IPS-18a (cell line): Measurements from ENCODE around the gene INPP5E.
"Not testable (repeated sequence)": the region's sequence is repeated elsewhere in the genome, so short reads cannot be mapped to it uniquely, and the experiment has no call there.

Experiments used
- H3K27ac ChIP-seq: one replicate; pipeline ENCODE4 v1.5.1; 2013; ENCODE audit warnings: low read length
- H3K27me3 ChIP-seq: one replicate; pipeline ENCODE4 v1.6.1; 2013; ENCODE audit warnings: mild to moderate bottlenecking, low read length; ENCODE audit not compliant: control insufficient read depth, insufficient read depth
- H3K36me3 ChIP-seq: one replicate; pipeline ENCODE4 v1.6.1; 2013; ENCODE audit warnings: low read depth, low read length; ENCODE audit not compliant: control insufficient read depth
- H3K4me1 ChIP-seq: one replicate; pipeline ENCODE4 v1.6.1; 2013; ENCODE audit warnings: low read depth, low read length; ENCODE audit not compliant: control insufficient read depth
- H3K4me3 ChIP-seq: one replicate; pipeline ENCODE4 v1.5.1; 2013; ENCODE audit warnings: low read length
- H3K9ac ChIP-seq: one replicate; pipeline ENCODE4 v1.6.1; 2013; ENCODE audit warnings: mild to moderate bottlenecking, low read length, moderate library complexity
- H3K9me3 ChIP-seq: one replicate; pipeline ENCODE4 v1.6.1; 2013; ENCODE audit warnings: low read depth, low read length; ENCODE audit not compliant: control insufficient read depth

INPP5E gene

GRCh38 chr9:136431782-136432350 is 7.8 kb downstream of the INPP5E start:
- H3K4me3 ChIP-seq, result no peak overlapping the region
- peaks cover 8% of the 10 kb centered on the region for H3K36me3 ChIP-seq
- no peak overlapping the region for H3K27ac ChIP-seq
- H3K9ac ChIP-seq, result no peak overlapping the region
- H3K27me3 ChIP-seq, result no peaks in the 10 kb centered on the region
- H3K9me3 ChIP-seq, result no peaks in the 10 kb centered on the region
- H3K4me1 ChIP-seq, result no peaks in the 10 kb centered on the region

GRCh38 chr9:136430588-136431234 is 8.9 kb downstream of the INPP5E start:
- H3K4me3 ChIP-seq, result no peak overlapping the region
- peaks cover 8% of the 10 kb centered on the region for H3K36me3 ChIP-seq
- H3K4me1 ChIP-seq, result no peaks in the 10 kb centered on the region
- H3K9me3 ChIP-seq, result no peaks in the 10 kb centered on the region
- no peak overlapping the region for H3K9ac ChIP-seq
- no peaks in the 10 kb centered on the region for H3K27me3 ChIP-seq
- H3K27ac ChIP-seq, result no peak overlapping the region

DNA sequence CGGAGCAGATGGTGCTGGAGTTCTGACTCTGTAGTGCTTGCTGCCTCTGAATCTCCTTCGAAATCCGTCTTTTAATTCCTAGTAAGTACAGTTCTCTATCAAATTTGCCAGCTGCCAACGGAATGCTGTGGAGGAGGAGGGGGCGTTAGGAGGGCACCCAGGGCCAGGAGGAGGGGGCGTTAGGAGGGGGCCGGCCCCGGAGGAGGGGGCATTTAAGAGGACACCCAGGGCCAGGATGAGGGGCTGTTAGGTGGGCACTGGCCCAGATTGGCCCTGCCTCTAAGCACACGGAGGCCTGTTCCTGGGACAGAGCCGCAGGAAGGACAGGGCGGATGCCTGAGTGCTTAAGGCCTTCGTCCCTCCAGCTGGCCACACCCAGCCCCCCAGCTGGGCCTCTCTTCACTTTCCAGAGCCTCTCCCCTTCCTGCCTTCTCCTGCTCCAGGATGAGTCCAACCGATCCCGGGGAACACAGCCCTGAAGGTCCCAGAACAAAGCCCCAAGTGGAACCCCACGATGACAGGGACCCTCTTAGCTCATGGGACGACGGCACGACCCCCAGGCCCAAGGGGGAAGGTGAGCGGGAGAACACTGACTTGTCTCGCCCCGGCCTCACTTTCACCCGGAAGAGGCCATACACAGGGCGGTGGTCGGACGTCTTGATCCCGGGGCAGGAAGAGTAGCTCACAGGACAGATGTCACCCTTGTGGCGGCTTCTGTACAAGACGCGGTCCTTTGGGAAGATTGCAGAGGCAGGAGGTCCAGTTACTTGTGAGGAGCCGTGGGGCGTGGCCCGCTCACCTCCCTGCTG is 9.8 kb downstream of the INPP5E start:
- H3K27ac ChIP-seq, result no peak overlapping the region
- no peaks in the 10 kb centered on the region for H3K4me1 ChIP-seq
- no peak overlapping the region for H3K9ac ChIP-seq
- H3K27me3 ChIP-seq, result no peaks in the 10 kb centered on the region
- no peak overlapping the region for H3K4me3 ChIP-seq
- no peaks in the 10 kb centered on the region for H3K9me3 ChIP-seq
- peaks cover 8% of the 10 kb centered on the region for H3K36me3 ChIP-seq

DNA sequence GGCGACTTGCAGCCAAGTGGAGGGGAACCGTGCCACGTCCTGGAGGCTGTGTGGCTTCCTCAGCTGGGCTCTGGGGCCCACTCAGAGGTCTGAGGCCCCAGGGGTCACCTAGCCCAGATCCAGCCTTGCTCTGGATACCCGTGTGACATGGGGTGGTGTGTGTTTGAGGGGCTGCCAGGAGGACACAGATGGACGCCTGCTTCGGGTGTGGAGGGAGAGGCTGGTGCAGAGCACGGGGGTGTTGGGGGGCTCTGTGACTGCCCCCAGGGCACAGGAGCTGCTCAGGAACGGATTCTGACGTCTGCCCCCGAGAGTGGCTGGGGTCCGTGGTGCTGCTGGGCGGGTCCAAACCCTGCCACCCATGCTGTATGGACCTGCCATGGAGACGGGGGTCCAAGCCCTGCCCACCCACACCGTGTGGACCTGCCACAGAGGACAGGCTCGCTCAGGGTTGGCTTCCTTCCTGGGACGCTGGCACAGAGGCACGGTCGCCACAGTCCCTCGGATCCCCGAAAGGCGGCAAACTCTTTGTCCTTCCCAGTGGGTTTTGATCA is 10.5 kb downstream of the INPP5E start:
- Histone ChIP-seq H3K9ac (no peak overlapping the region), H3K27me3 (no peaks in the 10 kb centered on the region), H3K36me3 (peaks cover 15% of the 10 kb centered on the region), H3K4me1 (no peaks in the 10 kb centered on the region), H3K9me3 (no peaks in the 10 kb centered on the region), H3K27ac (no peak overlapping the region), H3K4me3 (no peak overlapping the region)

- Histone ChIP-seq H3K27me3 (no peaks in the 10 kb centered on the region), H3K4me3 (no peak overlapping the region), H3K9me3 (no peaks in the 10 kb centered on the region), H3K27ac (no peak overlapping the region), H3K4me1 (no peaks in the 10 kb centered on the region), H3K9ac (no peak overlapping the region), H3K36me3 (peaks cover 37% of the 10 kb centered on the region)
Measured at GRCh38 chr9:136426787-136427186, 12.9 kb downstream of the INPP5E start.

DNA sequence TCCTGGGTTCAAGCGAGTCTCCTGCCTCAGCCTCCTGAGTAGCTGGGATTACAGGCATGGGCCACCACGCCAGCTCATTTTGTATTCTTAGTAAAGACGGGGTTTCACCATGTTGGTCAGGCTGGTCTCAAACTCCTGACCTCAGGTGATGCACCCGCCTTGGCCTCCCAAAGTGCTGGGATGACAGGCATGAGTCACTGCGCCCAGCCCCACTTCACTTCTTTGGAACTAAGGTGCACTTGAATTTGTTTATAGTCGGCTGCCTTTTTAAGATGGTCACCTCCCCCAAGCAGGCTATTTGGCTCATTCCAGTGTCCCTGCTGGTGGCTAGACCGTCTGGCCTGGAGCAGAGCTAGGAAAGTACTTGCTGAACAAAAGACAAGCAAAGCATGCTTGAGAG is 14.3 kb downstream of the INPP5E start:
- not testable (repeated sequence) for H3K4me3 ChIP-seq, H3K9ac ChIP-seq, H3K27me3 ChIP-seq, H3K9me3 ChIP-seq, H3K27ac ChIP-seq, H3K4me1 ChIP-seq
- H3K36me3 ChIP-seq, result peaks cover 49% of the 10 kb centered on the region

GRCh38 chr9:136424750-136425362 is 14.8 kb downstream of the INPP5E start:
- Histone ChIP-seq H3K4me3 (no peak overlapping the region), H3K27ac (no peak overlapping the region), H3K27me3 (no peaks in the 10 kb centered on the region), H3K9ac (no peak overlapping the region), H3K36me3 (peaks cover 54% of the 10 kb centered on the region), H3K9me3 (no peaks in the 10 kb centered on the region), H3K4me1 (no peaks in the 10 kb centered on the region)

DNA sequence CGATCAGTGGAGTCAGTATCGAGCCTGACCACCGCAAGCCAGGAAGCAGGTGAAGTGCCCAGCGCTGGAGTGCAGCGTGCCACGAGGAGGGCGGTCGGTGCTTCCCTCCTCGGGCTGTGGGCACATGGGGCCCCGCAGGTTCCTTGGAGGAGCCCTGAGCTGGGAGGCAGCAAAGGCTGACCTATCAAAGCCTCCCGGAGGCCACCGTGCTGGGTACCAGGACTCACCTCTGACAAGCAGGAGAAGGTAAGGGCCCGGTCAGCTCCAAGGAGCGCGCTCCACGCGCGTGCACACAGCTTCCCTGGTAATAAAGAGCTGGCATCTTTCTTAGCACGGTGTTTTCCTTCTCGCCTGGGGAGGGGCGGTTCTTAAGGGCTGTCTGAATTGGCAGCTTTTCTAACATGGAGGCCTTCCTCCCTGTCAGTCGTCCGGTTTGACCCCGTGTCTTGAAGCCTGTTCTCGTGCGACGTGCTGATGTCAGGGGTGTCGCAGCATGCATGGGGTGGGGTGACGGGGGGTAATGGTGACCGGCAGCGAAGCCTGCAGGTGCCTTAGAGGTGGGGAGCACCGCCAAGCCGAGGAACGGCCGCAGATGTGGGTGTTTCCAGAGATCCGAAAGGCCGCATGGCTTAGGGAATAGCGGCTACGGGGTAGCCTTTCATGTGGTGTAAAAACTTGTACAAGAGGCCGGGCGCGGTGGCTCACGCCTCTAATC is 16.1 kb downstream of the INPP5E start:
- H3K4me3 ChIP-seq, result no peak overlapping the region
- no peaks in the 10 kb centered on the region for H3K27me3 ChIP-seq
- H3K4me1 ChIP-seq, result no peaks in the 10 kb centered on the region
- no peak overlapping the region for H3K27ac ChIP-seq
- H3K36me3 ChIP-seq, result peaks cover 58% of the 10 kb centered on the region
- no peaks in the 10 kb centered on the region for H3K9me3 ChIP-seq
- no peak overlapping the region for H3K9ac ChIP-seq

GRCh38 chr9:136422876-136423275 is 16.8 kb downstream of the INPP5E start:
- H3K4me3 ChIP-seq, result no peak overlapping the region
- H3K9ac ChIP-seq, result no peak overlapping the region
- H3K9me3 ChIP-seq, result no peaks in the 10 kb centered on the region
- H3K27me3 ChIP-seq, result no peaks in the 10 kb centered on the region
- peaks cover 65% of the 10 kb centered on the region for H3K36me3 ChIP-seq
- no peak overlapping the region for H3K27ac ChIP-seq
- H3K4me1 ChIP-seq, result no peaks in the 10 kb centered on the region

GRCh38 chr9:136421791-136422190 is 17.9 kb downstream of the INPP5E start:
- Histone ChIP-seq H3K9ac (no peak overlapping the region), H3K4me3 (no peak overlapping the region), H3K9me3 (no peaks in the 10 kb centered on the region), H3K27me3 (no peaks in the 10 kb centered on the region), H3K27ac (no peak overlapping the region), H3K4me1 (no peaks in the 10 kb centered on the region), H3K36me3 (peaks cover 72% of the 10 kb centered on the region)

DNA sequence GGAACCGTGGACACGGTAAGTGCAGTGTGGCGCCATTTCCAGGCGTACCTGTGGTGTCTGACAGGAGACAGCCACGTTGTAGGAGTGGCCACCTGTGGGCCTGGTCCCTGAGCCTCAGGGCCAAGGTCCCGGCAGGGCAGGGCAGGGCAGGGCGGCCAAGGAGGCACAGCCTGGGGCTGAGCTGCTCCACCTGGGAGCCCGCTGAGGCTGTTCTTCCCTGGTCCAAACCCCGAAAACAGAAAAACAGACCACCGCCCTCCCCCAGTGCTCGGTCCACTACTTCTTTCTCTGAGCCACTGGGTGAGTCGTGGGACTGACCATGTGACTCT is 20.6 kb downstream of the INPP5E start:
- no peak overlapping the region for H3K27ac ChIP-seq
- no peaks in the 10 kb centered on the region for H3K9me3 ChIP-seq
- no peak overlapping the region for H3K9ac ChIP-seq
- H3K36me3 ChIP-seq, result peaks cover 86% of the 10 kb centered on the region
- no peak overlapping the region for H3K4me3 ChIP-seq
- no peaks in the 10 kb centered on the region for H3K4me1 ChIP-seq
- H3K27me3 ChIP-seq, result no peaks in the 10 kb centered on the region
